ENCODE data around the gene LCK.
"Not testable (repeated sequence)": the region's sequence is repeated elsewhere in the genome, so short reads cannot be mapped to it uniquely, and the experiment has no call there.

Gene LCK

DNA sequence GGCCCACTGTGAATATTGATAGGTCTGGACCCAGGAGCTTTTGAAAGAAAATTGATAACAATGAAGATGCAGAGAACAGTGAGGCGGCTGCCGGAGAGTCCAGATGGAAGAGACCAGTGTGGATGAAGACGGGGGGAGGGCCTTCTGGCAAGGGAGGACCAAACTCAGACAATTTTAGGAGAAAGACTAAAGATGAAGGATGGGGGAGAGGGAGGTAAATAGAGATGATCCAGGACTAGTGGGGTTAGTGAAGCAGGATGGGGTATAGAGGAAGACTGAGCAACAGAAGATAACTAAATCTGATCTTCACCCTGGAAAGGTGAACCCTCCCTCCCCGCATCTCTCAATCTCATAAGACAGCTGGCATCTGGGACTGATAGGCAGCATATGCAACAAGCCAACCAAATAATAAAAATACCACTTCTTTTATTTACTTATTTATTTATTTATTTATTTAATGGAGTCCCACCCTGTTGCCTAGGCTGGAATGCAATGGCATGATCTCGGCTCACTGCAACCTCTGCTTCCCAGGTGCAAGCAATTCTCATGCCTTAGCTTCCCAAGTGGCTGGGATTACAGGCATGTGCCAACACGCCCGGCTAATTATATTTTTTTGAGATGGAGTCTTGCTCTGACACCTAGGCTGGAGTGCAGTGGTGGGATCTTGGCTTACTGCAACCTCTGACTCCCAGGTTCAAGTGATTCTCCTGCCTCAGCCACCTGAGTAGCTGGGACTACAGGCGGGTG, 18.3 kb upstream of the LCK start:
- intact Hi-C loops (cut with DNase I), result no loop called here
- no peak for DNase-seq

DNA sequence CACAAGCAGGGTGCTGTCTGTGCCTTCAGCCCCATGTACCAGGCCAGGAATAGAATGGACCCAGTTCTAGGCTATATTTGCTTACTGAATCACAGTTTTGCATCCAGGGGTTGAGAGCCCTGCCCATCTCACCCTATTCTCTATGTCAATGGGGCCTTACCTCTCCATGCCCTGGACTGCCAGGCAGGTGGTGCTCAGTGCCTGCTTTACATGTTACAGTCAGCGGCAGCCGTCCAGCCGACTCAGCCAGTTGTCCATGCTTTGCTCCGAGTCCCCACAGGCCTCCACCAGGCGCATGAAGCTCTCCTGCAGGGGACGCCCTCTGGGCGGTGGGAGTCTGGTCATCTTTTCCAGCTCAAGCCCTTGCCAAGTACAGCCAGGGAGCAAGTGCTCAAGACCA, 16.3 kb upstream of the LCK start:
- intact Hi-C loops (cut with DNase I), result no loop called here
- no peak for DNase-seq

DNA sequence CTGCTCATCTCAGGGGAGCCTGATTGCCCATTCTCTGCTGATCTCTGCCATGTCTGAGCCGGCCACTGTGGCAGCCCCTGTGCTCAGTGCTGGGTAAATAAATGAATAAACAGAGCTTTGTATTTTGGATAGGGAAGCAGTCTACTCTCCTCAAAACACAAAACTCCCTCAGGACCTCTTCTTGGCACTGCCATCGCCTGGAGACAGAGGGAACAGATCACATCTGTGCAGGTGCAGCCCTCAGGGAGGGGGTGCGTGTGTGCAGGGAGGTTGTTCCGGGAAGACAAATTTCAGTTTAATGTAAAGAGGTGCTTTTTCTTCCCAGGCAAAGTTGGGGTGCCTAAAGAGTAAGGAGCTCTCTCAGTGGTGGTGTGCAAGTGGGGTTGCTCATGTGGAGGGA, 11.7 kb upstream of the LCK start:
- peak in 11 of 42 donors; percentile 3 to 58 (median 19) for DNase-seq

DNA sequence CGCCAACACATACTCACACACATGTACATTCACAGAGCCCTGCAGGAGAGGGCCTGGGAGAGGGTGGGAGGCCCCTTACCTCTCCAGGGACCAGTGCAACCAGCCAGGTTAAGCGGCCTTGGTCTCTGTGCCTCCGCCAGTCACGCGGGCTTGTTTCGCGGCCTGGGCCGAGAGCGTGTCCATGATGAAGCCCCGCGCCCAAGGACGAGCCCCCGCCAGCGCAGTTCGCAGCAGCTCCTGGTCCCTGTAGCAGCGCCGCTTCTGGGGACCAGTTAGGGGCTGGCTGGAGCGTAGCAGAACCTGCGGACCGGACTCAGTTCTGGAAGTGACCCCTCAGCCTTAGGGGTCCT, 11.3 kb upstream of the LCK start:
- intact Hi-C loops (cut with DNase I), result no loop called here
- DNase-seq, result peak in 4 of 42 donors; percentile 3 to 36 (median 20)

More for the DNA sequence above, 11.7 kb upstream of the LCK start:
- intact Hi-C loops (cut with DNase I), result no loop called here

DNA sequence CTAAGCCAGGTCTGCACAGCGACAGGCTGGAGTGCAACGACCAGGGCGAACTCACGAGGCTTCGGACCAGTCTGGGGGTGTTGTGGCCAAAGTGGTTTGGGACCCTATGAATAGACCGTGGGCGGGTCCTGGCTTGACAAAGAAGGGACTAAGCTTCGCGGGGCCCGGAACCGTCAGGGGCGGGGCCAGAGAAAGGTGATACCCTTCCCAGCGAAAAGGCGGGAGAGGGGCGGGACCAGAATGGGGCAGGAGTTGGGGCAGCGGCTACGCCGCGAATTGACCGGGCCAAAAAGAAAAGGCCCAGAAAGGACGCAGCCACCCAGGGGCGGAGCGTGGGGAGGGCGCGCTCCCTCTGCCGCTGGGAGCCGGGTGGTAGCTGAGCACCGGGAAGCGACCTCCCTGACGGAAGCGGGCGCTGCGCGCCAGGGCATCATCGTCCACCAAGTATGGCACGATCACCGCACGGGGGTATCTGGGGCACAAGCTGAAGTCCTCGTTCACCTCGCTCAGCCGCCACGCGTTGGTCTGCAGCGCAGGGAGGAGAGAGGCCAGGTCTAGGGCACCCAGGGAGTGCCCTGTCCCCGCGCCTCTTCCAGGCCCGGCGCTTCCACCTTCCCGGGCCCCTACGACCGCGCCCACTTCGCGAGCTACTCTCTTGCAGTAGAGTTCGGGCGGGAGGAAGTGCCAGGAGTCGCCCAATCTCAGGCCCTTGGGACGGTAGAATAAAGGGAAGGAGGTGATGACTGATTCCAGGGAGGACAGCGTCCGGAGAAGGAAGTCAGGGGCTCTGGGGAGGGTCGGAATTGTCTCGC, 10.7 kb upstream of the LCK start:
- intact Hi-C loops (cut with DNase I), result no loop called here
- DNase-seq, result peak; percentile 32 to 90 (median 77)

DNA sequence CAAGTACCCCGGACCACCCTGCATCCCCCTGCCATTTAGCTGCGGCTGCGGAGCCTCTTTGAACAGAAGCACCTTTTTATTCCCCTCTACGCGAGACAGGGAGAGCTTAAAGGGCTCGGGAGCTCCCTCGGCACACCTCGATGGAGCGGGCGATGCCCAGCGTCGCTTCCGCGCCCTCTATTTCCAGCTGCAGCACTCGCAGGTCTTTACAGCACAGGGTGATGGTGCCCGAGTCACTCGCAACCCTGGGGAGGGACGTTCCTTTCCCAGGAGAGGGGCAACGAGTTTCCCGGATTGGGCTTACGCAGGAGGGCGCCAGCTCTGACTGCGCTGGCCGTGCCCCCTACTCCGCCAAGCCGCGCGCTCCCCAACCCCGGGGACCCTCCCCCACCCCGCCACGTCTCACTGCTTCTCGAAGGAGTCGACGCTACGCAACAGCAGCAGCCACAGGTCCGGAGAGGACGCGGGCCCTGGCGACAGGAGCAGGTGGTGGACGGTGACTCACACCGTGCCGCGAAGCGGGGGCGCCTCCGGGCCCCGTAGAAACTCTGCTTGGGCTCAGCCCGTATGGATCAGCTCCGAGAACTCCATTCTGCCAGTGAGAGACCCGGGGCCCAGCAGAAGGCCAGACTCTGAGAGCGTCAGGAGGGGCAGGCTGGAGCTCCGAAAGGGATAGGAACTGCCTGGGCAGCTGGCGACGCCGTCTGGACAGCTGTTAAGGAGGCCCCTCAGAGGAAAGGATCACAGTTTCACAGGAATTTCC, 9.9 kb upstream of the LCK start:
- intact Hi-C loops (cut with DNase I), result no loop called here
- peak; percentile 39 to 84 (median 68) for DNase-seq

DNA sequence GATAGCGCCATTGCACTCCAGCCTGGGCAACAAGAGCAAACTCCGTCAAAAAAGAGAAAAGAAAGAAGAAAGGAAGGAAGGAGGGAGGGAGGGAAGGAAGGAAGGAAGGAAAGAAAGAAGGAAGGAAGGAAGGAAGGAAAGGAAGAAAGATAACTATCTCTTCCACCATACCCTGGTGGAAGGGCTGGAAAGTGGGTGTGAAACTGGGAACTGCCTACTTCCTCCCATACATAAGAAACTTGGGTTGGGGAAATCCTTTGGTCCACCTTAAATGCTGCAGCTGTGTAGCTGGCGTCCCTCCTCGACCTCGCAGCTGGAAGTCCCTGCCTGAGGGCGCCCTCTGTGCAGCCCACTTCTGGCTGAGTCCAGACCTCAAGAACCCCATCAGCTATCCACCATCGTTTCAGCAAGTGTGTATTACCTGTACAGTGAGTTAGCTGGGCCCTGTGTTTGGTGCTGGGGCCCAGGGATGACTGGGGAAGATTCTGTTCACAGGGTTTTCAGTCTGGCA, 8.7 kb upstream of the LCK start:
- intact Hi-C loops (cut with DNase I), result loop anchor here (2.0 kb wide), 1 partner anchor 50 kb away; the partner anchor contains the start of gene HDAC1
- DNase-seq, result peak; percentile 44 to 88 (median 68)

DNA sequence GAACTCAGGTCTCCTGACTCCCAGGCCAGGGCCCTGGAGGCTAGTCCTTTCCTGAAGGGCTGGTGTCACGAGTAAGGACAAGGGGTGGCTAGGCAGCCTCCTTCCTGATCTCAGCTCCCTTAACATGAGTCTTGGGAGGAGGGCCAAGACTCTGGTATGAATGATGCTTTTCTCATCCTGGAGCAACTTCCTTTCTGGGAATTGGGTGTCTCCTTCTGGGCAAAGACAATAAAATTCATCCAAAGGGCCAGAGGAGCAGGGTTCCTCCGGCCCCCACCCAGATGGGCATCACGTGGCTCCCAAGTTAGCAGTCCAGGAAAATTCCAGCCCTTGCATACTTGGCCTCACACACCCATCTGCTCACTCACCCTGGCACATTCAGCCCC, 4.2 kb upstream of the LCK start, which contains the start of gene FAM167B:
TSS of gene FAM167B (plus strand) at position 335 of the 386 bp plus-strand sequence. CDS start 200 bp downstream, outside the sequence.
- intact Hi-C loops (cut with DNase I), result no loop called here

DNA sequence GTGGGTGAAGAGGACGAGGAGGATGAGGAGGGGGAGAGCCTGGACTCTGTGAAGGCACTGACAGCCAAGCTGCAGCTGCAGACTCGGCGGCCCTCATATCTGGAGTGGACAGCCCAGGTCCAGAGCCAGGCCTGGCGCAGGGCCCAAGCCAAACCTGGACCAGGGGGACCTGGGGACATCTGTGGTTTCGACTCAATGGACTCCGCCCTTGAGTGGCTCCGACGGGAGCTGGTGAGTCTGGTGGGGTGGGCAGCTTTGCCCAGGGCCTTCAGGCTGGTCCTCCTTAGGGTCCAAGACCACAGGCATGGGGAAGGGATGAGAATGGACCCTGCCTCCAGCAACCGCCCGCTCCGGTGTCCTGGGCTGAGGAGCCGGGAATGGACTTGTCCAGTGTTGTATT, 3.6 kb upstream of the LCK start:
- intact Hi-C loops (cut with DNase I), result no loop called here
- DNase-seq, result no peak

More for the DNA sequence above, 4.2 kb upstream of the LCK start, which contains the start of gene FAM167B:
- no peak for DNase-seq

DNA sequence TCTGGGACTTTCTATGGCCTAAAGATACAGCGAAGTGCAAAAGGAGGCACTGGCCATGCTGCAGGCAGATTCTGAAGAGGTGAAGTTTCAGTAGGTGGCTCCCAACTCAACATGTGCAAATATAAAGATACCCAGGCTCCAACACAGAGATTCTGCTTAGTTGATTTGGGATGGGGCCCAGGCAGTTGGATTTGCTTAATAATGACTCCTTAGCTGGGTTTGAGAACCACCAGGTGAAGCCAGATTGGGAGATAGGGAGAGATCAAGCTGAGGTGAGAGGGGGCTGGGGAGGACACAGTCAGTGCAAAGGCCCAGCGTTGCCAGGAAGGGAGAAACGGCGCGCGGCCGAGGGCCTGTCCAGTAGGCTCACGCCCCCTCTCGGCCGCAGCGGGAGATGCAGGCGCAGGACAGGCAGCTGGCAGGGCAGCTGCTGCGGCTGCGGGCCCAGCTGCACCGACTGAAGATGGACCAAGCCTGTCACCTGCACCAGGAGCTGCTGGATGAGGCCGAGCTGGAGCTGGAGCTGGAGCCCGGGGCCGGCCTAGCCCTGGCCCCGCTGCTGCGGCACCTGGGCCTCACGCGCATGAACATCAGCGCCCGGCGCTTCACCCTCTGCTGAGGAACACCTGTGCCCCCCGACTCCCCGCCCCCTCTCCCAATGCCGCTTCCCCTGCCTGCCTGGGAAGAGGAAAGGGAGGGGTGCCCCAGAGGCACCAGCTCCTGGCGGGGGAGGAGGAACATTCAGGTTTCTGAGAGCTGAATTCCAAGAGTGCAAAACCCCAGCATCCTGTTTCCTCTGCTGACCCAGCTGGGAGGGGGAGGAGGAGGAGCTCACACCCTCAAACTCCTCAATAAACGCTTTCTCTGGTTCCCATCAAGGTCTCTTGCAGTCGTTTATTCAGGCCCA, 2.8 kb upstream of the LCK start:
- DNase-seq, result peak in 40 of 42 donors; percentile 23 to 75 (median 55)

DNA sequence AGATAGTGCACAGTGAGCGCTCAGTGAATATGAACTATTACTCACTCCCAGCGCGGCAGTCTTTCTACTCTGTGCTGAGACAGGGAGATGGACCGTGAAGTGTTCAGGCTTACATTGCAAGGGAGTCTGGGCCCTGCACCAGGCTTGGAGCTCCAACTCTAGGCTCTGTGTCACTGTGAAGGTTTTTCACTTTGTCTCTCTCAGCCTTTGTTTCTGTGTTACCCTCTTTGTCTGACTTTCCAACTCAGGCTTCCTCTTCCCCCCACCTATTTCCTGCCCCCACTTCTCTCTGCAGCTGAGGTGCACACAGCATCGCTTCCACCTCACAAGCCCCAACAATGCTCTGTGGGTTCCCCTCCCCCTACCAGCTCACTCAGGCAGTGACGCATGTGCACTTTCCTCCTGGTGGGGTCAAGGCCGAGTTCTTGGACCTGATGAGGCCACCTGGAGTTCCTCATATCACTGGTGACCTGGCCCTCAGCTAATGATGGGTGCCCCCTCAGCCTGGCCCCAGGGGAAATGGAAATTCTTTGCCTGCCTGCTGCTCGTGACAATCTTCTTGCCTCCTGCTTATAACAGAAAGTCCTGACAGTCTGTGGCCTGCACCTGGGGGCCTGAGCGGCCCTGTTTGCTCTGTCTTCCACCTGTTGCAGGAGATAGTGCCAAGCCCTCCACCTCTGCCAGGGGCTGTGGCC, 1.1 kb upstream of the LCK start:
- DNase-seq, result no peak
- intact Hi-C loops (cut with DNase I), result no loop called here

More for the DNA sequence above, 2.8 kb upstream of the LCK start:
- intact Hi-C loops (cut with DNase I), result no loop called here

DNA sequence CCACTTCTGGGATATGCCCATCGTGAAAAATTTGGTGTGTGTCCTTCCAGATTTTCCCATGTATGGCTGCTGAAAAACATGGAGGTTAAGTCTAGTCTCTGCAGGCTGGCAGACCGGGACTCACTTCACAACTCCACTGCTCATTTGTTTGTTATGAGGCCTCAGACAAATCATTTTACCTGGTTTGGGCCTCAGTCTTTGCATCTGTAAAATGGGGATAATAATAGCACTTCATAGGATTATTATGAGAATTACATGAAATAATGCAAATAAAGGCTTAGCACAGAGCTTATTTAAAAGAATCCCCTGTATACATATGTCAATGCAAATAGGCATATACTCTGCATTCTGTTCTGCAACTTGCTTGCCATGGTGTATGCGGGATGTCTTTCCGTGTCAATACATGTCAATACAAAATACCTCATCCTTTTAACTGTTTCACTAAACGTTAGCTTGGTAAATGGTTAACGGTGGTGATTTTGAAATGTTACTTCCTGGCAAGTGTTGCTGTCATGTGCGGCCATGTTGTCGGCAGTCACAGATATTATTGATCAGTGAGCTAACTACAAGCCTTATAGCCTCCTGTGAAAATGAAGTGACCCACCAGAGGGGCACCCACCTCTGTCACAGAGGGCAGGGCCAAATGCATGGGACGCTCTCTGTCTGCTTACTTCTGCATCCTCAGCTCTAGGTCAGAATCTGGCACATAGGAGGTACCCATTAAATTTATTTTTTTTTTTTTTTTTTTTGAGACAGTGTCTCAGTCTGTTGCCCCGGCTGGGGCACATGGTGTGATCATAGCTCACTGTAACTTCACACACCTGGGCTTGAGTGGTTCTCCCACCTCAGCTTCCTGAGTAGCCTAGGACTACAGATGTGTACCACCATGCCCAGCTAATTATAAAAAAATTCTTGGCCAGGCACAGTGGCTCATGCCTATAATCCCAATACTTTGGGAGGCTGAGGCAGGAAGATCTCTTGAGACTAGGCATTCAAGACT, 4.3 kb downstream of the LCK start:
- intact Hi-C loops (cut with DNase I), result no loop called here
- no peak for DNase-seq

DNA sequence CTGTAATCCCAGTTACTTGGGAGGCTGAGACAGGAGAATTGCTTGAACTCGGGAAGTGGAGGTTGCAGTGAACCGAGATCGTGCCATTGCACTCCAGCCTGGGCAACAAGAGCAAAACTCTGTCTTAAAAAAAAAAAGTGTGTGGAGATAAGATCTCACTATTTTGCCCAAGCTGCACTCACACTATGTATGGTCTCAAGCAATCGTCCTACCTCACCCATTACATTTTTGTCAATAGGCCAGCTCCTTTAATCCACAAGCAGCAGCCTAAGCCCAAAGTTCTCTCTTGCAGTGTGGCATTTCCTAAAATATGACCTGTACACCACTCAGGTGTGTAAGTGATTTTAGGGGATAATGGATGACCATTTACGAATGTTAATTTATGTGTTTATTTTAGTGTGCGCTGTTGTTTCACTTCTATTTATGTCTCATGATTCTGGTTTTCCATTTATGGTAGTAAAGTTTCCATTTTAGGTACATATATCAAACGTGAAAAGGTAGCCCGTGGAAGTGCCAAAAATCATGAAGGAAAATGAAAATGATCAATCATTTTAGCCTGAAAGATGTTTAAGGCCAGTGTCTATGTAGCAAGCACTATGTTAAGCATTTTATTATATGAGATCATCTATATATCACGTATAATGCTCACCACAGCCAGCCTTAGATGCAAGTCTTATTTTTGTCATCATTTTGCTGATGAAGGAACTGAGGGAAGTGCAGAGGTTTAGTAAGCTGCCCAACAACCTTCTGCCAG, 5.6 kb downstream of the LCK start:
- no peak for DNase-seq
- intact Hi-C loops (cut with DNase I), result no loop called here

DNA sequence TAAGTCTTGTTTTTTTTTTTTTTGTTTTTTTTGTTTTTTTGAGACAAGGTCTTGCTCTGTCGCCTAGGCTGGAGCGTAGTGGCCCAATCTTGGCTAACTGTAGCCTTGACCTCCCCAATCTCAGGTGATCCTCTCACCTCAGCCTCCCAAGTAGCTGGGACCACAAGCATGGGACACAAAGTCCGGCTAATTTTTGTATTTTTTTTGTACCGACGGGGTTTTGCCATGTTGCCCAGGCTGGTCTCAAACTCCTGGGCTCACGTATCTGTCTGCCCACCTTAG, 6.1 kb downstream of the LCK start:
- intact Hi-C loops (cut with DNase I), result no loop called here

DNA sequence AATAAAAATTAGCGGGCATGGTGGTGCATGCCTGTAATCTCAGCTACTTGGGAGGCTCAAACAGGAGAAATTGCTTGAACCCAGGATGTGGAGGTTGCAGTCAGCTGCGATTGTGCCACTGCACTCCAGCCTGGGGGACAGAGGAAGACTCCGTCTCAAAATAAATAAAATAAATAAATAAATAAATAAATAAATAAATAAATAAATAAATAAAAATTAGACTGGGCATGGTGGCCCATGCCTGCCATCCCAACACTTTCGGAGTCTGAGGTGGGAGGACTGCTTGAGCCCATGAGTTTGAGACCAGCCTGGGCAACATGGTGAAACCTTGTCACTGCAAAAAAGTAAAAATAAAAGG, 12.2 kb downstream of the LCK start:
- intact Hi-C loops (cut with DNase I); DNase-seq: not testable (repeated sequence)

More for the DNA sequence above, 6.1 kb downstream of the LCK start:
- DNase-seq, result no peak

DNA sequence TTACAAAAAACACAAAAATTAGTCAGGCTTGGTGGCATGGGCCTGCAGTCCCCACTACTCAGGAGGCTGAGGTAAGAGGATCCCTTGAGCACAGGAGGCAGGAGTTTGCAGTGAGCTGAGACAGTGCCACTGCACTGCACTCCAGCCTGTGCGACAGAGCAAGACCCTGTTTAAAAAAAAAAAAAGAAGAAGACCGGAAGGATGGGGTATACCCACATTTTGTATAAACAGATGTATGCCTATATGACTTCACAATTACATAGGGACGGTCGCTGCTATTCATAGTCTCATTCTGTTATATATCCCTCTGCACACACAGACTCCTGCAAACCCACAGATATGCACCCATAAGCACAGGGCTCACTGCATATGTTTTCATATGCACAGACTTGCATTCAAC, 12.7 kb downstream of the LCK start:
- intact Hi-C loops (cut with DNase I), result no loop called here
- no peak for DNase-seq
